ENCODE data around the gene C1QTNF1. TPM values are rescaled to one million over a fixed set of nuclear protein-coding genes. Genes with fewer than 3 reads are reported as not detected.

Gene C1QTNF1
- total RNA-seq, 2 donors from 2014 or later, result 445 to 518 TPM

- H3K4me1 ChIP-seq (ENCODE audit: control insufficient read depth in 1 of 2, low read depth in 2 of 2), result peaks cover 38 to 82% of the 10 kb centered on the region in 2 donors
- DNase-seq (ENCODE audit: low spot score), result no peak
- TF ChIP-seq CTCF (IDR thresholded peaks at IDR 0.05), result no peak
These were observed 9.2 kb downstream of the C1QTNF1 start for GRCh38 chr17:79033046-79033616.

GRCh38 chr17:79033741-79034501, 10.0 kb downstream of the C1QTNF1 start:
- ATAC-seq (ENCODE audit: insufficient number of reproducible peaks, low FRiP score, low read depth) (no peak), DNase-seq (ENCODE audit: low spot score) (no peak)
- H3K4me3 ChIP-seq, result peak overlapping the region; percentile 13
- H3K27ac ChIP-seq, result peak overlapping the region; percentile 70 to 71
- peaks cover 34 to 82% of the 10 kb centered on the region in 2 donors for H3K4me1 ChIP-seq (ENCODE audit: control insufficient read depth in 1 of 2, low read depth in 2 of 2)
- no peak for TF ChIP-seq CTCF (IDR thresholded peaks at IDR 0.05)
- H3K9me3 ChIP-seq, result no peaks in the 10 kb centered on the region
- H3K27me3 ChIP-seq (replicated peaks; ENCODE audit: insufficient read depth), result no peaks in the 10 kb centered on the region
- no peaks in the 10 kb centered on the region for H3K36me3 ChIP-seq

More at GRCh38 chr17:79033046-79033616, 9.2 kb downstream of the C1QTNF1 start:
- Histone ChIP-seq H3K9me3 (no peaks in the 10 kb centered on the region), H3K27ac (peak overlapping the region; percentile 70 to 71), H3K4me3 (no peak overlapping the region), H3K27me3 (replicated peaks; ENCODE audit: insufficient read depth) (no peaks in the 10 kb centered on the region), H3K36me3 (no peaks in the 10 kb centered on the region)
- no peak for ATAC-seq (ENCODE audit: insufficient number of reproducible peaks, low FRiP score, low read depth)

GRCh38 chr17:79034931-79035485, 11.0 kb downstream of the C1QTNF1 start:
- Histone ChIP-seq H3K27me3 (replicated peaks; ENCODE audit: insufficient read depth) (no peaks in the 10 kb centered on the region), H3K27ac (peak overlapping the region; percentile 70 to 71), H3K4me3 (no peak overlapping the region), H3K36me3 (no peaks in the 10 kb centered on the region), H3K4me1 (ENCODE audit: control insufficient read depth in 1 of 2, low read depth in 2 of 2) (peaks cover 38 to 76% of the 10 kb centered on the region in 2 donors), H3K9me3 (no peaks in the 10 kb centered on the region)
- TF ChIP-seq CTCF (IDR thresholded peaks at IDR 0.05), result no peak
- no peak for DNase-seq (ENCODE audit: low spot score)
- ATAC-seq (ENCODE audit: insufficient number of reproducible peaks, low FRiP score, low read depth), result no peak

- Histone ChIP-seq H3K4me3 (no peak overlapping the region), H3K4me1 (ENCODE audit: control insufficient read depth in 1 of 2, low read depth in 2 of 2) (peaks cover 38 to 76% of the 10 kb centered on the region in 2 donors), H3K9me3 (no peaks in the 10 kb centered on the region), H3K27ac (peak overlapping the region; percentile 65 to 68), H3K27me3 (replicated peaks; ENCODE audit: insufficient read depth) (no peaks in the 10 kb centered on the region), H3K36me3 (no peaks in the 10 kb centered on the region)
- DNase-seq (ENCODE audit: low spot score) (no peak), ATAC-seq (ENCODE audit: insufficient number of reproducible peaks, low FRiP score, low read depth) (no peak)
- TF ChIP-seq CTCF (IDR thresholded peaks at IDR 0.05), result no peak
These were observed 11.7 kb downstream of the C1QTNF1 start for GRCh38 chr17:79035686-79036085.

- H3K4me3 ChIP-seq, result no peak overlapping the region
- H3K36me3 ChIP-seq, result no peaks in the 10 kb centered on the region
- no peak for ATAC-seq (ENCODE audit: insufficient number of reproducible peaks, low FRiP score, low read depth)
- H3K27me3 ChIP-seq (replicated peaks; ENCODE audit: insufficient read depth), result no peaks in the 10 kb centered on the region
- H3K4me1 ChIP-seq (ENCODE audit: control insufficient read depth in 1 of 2, low read depth in 2 of 2), result peaks cover 38 to 77% of the 10 kb centered on the region in 2 donors
- no peak for TF ChIP-seq CTCF (IDR thresholded peaks at IDR 0.05)
- no peaks in the 10 kb centered on the region for H3K9me3 ChIP-seq
- no peak for DNase-seq (ENCODE audit: low spot score)
- peak overlapping the region; percentile 54 to 68 for H3K27ac ChIP-seq
These were observed 12.2 kb downstream of the C1QTNF1 start for GRCh38 chr17:79036181-79036580.

All from thoracic aorta (tissue), 2 donors.